ACC112 (cell line): ENCODE results near the gene TMBIM1.

Source experiments
- H2AFZ ChIP-seq: fragments of 200-600 bp; sonication (generic); one replicate; pipeline ENCODE4 v1.6.0; 2017; ENCODE audit warnings: antibody characterized with exemption, low read length; ENCODE audit not compliant: unreplicated experiment
- H3K27ac ChIP-seq: fragments of 200-600 bp; sonication (generic); 2 replicates; pipeline ENCODE4 v1.5.1; 2014; ENCODE audit warnings: low read depth, mild to moderate bottlenecking, antibody characterized with exemption, low read length, moderate library complexity
- H3K27me3 ChIP-seq: fragments of 200-600 bp; sonication (generic); 2 replicates; pipeline ENCODE4 v1.6.1; 2014; ENCODE audit warnings: mild to moderate bottlenecking, antibody characterized with exemption, low read length, moderate library complexity, mixed read lengths; ENCODE audit not compliant: insufficient read depth
- H3K36me3 ChIP-seq: fragments of 200-600 bp; sonication (generic); 2 replicates; pipeline ENCODE4 v1.6.1; 2016; ENCODE audit warnings: mild to moderate bottlenecking, antibody characterized with exemption, low read length, moderate library complexity, mixed read lengths; ENCODE audit not compliant: insufficient read depth
- H3K4me1 ChIP-seq: fragments of 200-600 bp; sonication (generic); one replicate; pipeline ENCODE4 v1.6.1; 2016; ENCODE audit warnings: low read length, mixed read lengths; ENCODE audit not compliant: insufficient read depth, unreplicated experiment, control insufficient read depth
- H3K4me3 ChIP-seq: fragments of 200-600 bp; sonication (generic); 2 replicates; pipeline ENCODE4 v1.5.1; 2014; ENCODE audit warnings: mild to moderate bottlenecking, low read depth, low read length
- H3K79me2 ChIP-seq: fragments of 200-600 bp; sonication (generic); one replicate; pipeline ENCODE4 v1.6.0; 2016; ENCODE audit warnings: low read length; ENCODE audit not compliant: control insufficient read depth, unreplicated experiment, insufficient read depth

TMBIM1 gene

DNA sequence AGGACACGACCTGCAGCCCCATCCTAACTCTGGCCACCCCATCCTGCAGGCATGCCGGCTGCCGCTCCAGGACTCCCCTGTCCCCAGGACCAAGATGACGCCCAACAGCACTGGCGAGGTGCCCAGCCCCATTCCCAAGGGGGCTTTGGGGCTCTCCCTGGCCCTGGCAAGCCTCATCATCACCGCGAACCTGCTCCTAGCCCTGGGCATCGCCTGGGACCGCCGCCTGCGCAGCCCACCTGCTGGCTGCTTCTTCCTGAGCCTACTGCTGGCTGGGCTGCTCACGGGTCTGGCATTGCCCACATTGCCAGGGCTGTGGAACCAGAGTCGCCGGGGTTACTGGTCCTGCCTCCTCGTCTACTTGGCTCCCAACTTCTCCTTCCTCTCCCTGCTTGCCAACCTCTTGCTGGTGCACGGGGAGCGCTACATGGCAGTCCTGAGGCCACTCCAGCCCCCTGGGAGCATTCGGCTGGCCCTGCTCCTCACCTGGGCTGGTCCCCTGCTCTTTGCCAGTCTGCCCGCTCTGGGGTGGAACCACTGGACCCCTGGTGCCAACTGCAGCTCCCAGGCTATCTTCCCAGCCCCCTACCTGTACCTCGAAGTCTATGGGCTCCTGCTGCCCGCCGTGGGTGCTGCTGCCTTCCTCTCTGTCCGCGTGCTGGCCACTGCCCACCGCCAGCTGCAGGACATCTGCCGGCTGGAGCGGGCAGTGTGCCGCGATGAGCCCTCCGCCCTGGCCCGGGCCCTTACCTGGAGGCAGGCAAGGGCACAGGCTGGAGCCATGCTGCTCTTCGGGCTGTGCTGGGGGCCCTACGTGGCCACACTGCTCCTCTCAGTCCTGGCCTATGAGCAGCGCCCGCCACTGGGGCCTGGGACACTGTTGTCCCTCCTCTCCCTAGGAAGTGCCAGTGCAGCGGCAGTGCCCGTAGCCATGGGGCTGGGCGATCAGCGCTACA lies 29.4 kb downstream of the TMBIM1 start:
- Histone ChIP-seq H3K4me3 (no peak overlapping the region), H2AFZ (no peak overlapping the region), H3K27ac (no peak overlapping the region), H3K27me3 (no peaks in the 10 kb centered on the region), H3K79me2 (no peaks in the 10 kb centered on the region), H3K4me1 (peaks cover 19% of the 10 kb centered on the region), H3K36me3 (no peaks in the 10 kb centered on the region; the same call in 1 of the 2 replicates)

DNA sequence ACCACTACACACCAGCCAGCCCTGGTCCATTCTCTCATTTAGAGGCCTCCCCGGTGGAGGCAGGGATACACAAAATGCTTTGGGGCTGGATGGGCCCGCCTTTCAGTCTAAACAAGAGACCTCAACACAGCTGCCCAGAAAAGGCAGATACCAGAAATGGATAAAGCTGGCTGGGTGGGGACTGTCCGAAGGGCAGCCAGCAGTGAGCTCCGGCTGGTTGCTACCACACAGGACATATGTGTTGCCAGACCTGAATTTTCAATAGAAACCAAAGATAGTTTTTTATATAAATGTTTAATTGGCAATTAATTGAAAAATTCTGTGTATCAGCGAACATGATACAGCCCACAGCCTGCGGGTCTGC lies 30.1 kb downstream of the TMBIM1 start:
- H3K4me1 ChIP-seq = peaks cover 19% of the 10 kb centered on the region
- H3K27ac ChIP-seq = no peak overlapping the region

DNA sequence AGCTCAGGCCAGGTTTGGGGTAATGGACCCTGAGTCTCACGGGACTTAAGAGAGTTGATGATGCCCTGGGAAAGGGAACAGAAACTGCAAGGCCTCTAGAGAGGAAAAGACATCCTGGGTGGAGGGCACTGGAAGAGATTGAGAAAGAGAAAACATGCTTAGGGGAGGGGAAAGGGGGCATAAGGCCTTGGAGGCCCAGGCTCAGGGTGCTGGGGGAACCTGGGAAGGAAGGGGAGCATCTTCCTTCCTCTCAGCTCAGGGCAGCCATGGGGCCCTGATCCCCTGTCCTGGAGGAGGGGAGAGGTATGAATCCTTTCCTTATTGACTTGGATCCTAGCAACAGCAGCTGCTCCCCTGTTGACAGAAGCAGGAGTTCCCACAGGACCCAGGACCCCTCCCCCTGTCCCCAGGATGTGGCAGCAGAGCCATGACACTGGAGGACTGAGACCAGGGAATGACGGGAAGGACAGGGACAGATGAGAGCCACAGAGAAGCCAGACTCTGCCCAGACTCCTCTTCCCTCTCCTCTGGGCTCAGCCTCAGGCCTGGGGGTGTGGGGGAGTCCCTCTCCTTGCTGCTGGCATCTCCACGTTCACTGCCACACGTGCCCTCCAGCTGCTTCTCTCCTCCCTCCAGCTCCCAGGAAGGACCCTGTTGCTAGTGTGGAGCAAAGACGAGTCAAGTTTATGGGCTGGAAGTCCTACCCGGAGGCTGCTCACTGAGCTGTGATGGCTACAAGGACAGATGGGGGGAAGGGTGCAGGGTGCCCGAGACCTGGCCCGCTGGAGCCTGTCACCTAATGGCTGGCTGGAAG lies 30.7 kb downstream of the TMBIM1 start:
- Histone ChIP-seq H3K36me3 (no peaks in the 10 kb centered on the region; the same call in 1 of the 2 replicates), H3K27ac (no peak overlapping the region)

More for the DNA sequence above, 30.1 kb downstream of the TMBIM1 start:
- Histone ChIP-seq H3K4me3 (no peak overlapping the region), H3K36me3 (no peaks in the 10 kb centered on the region; the same call in 1 of the 2 replicates), H2AFZ (no peak overlapping the region), H3K27me3 (no peaks in the 10 kb centered on the region), H3K79me2 (no peaks in the 10 kb centered on the region)

DNA sequence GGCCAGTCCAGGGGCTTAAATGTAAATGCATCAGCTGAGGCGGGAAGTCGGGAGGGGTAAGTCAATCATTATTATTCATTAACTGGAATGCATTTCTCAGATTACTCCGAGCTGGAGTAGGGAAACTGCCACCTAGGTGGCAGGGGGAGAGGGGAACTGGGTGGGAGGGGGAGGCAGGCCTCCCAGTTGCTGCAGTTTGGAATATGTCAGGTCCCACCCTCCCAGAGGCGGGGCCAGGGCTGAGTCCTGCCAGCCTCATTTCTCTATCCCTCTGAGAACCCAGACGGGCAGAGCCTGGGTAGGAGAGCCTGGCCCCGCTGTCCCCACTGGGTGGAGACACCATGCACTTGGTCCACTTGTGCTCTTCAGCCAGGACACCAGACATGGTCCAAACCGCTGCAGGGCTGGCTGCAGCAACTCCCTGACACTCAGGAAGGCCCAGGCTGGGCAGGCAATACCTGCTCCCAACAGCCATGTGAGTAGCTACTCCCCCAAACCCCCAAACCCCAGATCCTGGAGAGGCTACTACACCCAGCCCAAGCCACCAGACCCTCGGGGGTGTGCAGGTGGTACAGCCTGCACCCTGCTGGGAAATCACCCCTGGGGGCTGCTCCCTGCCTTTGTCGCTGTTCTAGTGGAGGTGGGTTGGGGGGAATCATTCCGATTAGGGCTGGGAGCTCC lies 31.4 kb downstream of the TMBIM1 start, which contains the start of gene GPBAR1:
GPBAR1 (plus strand) TSS at position 274 of the 681 bp plus-strand sequence. CDS start 1,710 bp downstream, outside the sequence.
- H3K4me1 ChIP-seq = peaks cover 19% of the 10 kb centered on the region
- H3K4me3 ChIP-seq = no peak within 1 kb of the TSS
- H3K36me3 ChIP-seq = peaks cover 3% of the 10 kb centered on the region; the same call in 1 of the 2 replicates
- no peak within 1 kb of the TSS for H3K27ac ChIP-seq
- no peaks in the 10 kb centered on the region for H3K27me3 ChIP-seq
- no peak within 1 kb of the TSS for H2AFZ ChIP-seq
- no peaks in the 10 kb centered on the region for H3K79me2 ChIP-seq

More for the DNA sequence above, 30.7 kb downstream of the TMBIM1 start:
- peaks cover 19% of the 10 kb centered on the region for H3K4me1 ChIP-seq
- H3K79me2 ChIP-seq = no peaks in the 10 kb centered on the region
- no peak overlapping the region for H2AFZ ChIP-seq
- no peak overlapping the region for H3K4me3 ChIP-seq
- no peaks in the 10 kb centered on the region for H3K27me3 ChIP-seq

DNA sequence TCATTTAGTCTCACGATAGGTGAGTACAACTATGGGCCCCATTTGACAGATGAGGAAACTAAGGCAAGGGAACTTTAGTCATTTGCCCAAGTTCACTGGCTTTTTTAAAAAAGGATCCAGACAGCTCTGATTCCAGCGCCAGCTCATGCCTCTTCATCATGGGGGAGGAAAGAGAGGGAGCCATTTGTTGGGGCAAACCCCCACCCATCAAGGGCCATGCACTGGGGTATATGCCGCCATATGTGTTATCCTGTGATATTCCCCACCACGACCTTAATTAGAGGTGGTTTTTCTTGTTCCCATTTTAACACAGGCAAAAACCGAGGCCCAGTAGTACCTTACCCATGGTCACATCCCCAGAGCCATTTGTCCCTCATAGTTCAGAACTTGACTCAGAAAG lies 32.1 kb downstream of the TMBIM1 start:
- H3K27me3 ChIP-seq = no peaks in the 10 kb centered on the region
- peaks cover 9% of the 10 kb centered on the region for H3K36me3 ChIP-seq
- no peak overlapping the region for H3K4me3 ChIP-seq
- H3K4me1 ChIP-seq = peaks cover 19% of the 10 kb centered on the region
- no peak overlapping the region for H3K27ac ChIP-seq
- H2AFZ ChIP-seq = no peak overlapping the region
- no peaks in the 10 kb centered on the region for H3K79me2 ChIP-seq

DNA sequence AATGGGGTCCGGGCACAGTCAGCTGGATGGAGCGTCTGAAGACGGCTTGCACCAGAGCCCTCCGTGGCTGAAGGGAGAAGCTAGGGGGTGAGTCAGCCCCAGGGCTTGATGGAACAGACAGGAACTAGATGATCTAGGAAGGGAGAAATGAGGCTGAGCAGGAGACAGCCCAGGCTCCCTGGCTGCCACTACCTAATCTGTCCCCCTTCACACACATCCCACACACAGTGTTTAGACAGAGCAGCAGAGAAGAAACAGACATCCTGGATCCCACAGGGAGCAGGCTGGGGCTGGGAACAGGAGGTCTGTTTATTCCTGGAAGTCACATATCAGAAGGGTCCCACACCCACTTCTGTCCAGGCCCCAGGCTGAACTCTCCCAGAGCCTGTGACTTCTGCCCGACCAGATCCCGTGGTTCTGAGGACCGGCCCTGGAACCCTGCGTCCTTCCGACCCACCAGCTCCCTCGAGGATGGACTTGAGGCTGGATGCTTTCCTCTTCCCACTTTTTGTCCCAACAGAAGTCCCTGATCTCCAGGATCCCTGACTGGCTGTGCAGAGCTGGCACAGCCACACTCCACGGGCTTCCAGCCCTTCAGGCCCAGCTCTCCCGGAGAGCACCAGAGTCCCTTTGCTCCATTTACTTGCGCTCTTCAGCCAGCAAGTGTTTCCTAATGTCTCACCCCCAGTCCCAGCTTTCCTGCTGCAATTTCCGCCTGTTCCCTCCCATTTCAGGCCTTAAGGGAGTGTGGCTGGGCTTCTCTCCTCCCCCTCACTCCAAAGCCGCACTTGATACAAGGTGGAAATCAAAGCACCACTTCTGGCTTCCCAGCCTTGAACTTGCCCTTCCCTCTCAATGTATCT lies 33.0 kb downstream of the TMBIM1 start:
- Histone ChIP-seq H2AFZ (no peak overlapping the region), H3K4me1 (peaks cover 19% of the 10 kb centered on the region), H3K27ac (peak overlapping the region; percentile 16; the same call in 1 of the 2 replicates)

DNA sequence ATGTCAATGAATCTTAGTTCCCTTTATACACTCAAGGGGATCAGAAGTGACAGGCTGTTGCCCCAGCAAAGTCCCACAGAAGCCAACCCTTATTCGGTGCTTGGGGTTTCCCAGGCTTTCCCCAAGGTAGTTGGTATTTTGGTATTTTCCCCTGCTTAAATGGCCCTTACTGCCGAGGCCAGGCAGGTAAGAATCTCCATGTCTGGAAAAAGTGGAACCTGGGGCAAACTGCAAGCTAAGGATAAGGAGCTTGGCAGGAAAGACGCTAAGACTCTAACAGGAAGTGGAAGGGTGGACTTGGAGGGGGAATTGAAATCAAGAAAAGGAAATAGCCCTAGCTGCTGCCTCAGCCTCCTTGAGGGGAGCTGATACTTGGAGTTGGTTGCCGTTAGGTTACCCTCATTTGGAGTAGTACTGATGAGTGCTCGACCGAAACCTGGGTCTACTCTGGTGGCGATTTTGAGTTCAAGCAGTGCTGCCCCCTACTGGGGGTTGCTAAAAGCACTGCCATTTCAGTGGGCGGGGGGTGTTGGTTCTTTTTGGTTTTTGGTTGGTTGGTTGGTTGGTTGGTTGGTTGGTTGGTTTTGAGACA lies 34.8 kb downstream of the TMBIM1 start:
- Histone ChIP-seq H3K36me3 (peaks cover 30% of the 10 kb centered on the region), H3K79me2 (no peaks in the 10 kb centered on the region), H3K4me3 (no peak overlapping the region), H3K27me3 (no peaks in the 10 kb centered on the region), H2AFZ (no peak overlapping the region), H3K4me1 (peaks cover 19% of the 10 kb centered on the region), H3K27ac (no peak overlapping the region)

More for the DNA sequence above, 33.0 kb downstream of the TMBIM1 start:
- Histone ChIP-seq H3K4me3 (no peak overlapping the region), H3K27me3 (no peaks in the 10 kb centered on the region), H3K79me2 (no peaks in the 10 kb centered on the region), H3K36me3 (peaks cover 14% of the 10 kb centered on the region)

DNA sequence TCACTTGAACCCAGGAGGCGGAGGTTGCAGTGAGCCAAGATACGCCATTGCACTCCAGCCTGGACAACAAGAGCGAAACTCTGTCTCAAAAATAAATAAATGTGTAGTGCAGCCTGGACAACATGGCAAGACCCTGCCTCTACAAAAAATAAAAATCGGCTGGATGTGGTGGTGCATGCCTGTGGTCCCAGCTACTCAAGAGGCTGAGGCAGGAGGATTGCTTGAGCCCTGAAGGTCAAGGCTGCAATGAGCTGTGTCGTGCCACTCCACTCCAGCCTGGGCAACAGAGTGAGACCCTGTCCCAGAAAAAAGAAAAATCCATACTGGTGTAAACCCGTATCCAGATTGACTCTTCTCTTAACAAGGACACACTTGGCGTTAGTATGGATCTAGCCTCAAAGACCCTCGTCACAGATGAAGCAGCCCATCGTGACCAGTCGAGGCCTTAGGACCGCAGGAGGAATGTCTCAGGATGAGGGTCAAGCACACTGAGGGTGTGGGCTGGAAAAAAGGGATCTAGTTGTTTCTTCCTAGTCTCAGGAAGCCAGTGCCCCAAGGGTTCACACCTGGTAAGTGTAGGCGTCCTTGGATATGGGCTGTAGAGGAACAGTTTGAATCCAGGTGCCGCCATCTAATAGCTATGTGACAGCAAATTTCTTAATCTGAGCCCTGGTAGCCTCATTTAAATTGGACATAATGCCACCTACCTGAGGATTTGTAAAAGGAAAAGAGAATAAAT lies 35.5 kb downstream of the TMBIM1 start:
- no peak overlapping the region for H3K4me3 ChIP-seq
- H2AFZ ChIP-seq = no peak overlapping the region
- no peaks in the 10 kb centered on the region for H3K27me3 ChIP-seq
- H3K36me3 ChIP-seq = peaks cover 33% of the 10 kb centered on the region
- H3K4me1 ChIP-seq = peaks cover 19% of the 10 kb centered on the region
- H3K79me2 ChIP-seq = no peaks in the 10 kb centered on the region
- no peak overlapping the region for H3K27ac ChIP-seq

DNA sequence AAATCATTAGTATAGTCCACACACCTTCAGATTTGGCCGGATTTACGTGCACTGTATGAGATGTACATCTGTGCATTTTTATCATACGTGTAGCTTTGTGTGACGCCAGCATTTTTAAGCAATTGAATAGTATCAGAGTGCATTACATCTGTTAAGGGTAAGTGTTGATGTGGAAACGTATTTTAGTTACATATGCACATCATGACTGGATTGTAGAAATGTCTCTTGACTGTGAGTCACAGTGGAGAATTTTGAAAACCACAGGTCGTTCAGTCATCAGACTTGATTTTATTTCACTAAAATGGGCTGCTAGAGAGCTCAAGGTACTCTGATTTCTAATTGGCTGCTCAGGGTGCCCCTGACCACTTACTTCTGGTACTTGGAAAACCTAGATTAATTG lies 36.9 kb downstream of the TMBIM1 start:
- peaks cover 15% of the 10 kb centered on the region for H3K4me1 ChIP-seq

More for the DNA sequence above, 36.9 kb downstream of the TMBIM1 start:
- Histone ChIP-seq H2AFZ (no peak overlapping the region), H3K4me3 (no peak overlapping the region), H3K36me3 (peaks cover 33% of the 10 kb centered on the region), H3K27me3 (no peaks in the 10 kb centered on the region), H3K27ac (no peak overlapping the region), H3K79me2 (no peaks in the 10 kb centered on the region)
